ENCODE data around the gene MSRB2.

The MSRB2 gene

DNA sequence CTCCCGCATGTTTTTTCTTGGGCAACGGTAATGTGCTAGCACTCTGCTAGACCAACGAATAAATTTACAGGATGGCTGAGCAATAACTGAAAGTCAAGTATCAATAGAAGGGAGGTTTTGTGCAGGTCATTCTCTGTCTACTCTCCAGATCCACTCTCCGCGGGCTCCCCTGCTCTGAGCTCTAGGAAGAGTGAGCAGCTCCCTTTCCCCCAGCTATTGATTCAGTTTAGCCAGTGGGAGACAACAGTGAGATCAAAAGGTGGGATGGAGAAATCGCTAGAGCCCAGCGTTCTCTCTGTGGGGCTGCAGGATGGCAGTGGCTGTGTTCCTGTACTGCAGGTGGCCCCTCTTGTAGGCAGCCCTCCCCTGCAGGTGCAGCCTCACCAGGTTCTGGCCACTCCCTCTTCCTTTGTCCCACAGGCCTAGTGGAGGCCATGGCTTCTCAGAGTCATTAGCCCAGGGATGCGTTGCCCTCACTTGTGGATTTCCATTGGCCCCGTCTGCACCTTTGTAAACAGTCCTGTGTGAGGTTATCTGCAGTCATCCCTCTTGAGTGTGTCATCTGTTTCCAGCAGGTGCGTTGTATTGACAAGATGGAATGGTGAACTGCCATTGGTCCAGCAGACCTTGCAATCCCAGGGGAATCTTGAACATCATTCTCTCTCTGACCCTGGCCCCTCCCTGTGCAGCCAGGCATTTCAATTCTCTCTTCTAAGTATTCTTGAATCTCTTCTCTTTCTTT lies 11.1 kb downstream of the MSRB2 start:
- DNase-seq = no peak
- in situ Hi-C loops (cut with MboI; ENCODE audit: low pct_unique_long_range_greater_than_20kb, low sequenced_read_pairs) = no loop called here

DNA sequence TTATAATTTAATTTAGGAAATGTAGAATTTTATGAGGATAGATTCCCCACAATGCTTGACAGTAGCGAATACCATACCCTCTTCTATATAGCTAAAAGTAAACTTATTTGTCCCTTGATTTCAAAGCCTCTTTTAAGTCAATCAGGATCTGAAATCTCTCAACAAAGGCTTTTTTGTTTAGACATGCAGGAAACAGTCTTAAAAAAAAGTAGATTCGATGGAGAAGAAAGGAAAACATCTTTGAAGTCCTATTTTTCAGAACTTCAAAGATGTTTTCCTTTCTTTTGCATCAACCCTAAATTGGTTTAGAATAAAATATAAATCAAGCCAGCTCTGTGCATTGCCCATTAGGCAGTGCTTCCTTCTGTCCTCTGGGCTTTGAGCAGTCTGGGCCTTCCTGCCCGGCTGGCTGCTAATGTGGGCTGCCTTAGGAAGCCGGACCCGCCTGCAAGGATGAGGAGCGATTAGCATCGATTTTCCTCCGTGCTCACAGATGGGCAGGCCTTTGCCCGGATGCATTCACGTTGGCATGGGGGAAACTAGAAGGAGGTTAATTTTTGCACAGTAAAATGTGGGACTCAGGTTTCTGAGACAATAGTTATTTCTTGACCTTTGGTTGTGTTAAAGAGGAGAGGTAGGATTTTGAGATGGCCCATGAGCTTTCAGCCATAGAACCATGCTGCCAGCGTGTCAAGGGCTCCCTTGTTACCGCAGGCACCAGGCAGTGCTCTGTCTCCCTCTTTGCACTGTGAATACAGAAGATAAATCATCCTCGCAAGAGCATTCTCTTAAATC lies 15.5 kb downstream of the MSRB2 start:
- DNase-seq = no peak
- in situ Hi-C loops (cut with MboI; ENCODE audit: low pct_unique_long_range_greater_than_20kb, low sequenced_read_pairs) = no loop called here

DNA sequence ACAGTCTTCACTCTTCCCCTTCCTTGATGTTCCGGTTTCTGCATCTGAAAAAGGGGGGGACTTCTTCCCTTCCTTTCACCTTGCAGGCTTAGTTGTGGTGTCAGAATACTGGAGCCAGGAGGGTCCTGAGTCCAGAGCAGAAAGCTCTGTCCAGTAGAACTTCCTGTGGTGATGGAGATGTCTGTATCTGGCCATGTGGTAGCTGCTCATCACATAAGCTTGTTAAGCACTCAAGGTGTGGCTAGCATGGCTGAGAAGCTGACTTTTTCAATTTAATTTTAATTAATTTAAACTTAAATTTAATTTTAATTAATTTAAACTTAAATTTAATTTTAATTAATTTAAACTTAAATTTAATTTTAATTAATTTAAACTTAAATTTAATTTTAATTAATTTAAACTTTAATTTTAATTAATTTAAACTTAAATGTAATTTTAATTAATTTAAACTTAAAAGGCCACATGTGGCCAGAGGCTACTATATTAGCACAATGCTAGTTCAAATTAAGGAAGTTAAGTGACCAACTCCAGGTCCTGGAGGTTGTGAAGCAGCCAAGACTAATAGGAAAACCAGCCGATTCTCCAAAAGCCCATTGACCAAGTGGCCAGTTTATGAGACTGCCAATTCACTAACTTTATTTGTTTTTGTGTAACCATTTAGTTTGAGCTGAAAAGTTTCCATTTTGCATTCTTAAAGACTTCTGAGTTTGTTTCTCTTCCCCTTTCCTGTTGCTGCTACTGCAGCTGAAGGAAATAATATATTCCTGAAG lies 16.3 kb downstream of the MSRB2 start:
- in situ Hi-C loops (cut with MboI; ENCODE audit: low pct_unique_long_range_greater_than_20kb, low sequenced_read_pairs) = no loop called here
- DNase-seq = no peak

DNA sequence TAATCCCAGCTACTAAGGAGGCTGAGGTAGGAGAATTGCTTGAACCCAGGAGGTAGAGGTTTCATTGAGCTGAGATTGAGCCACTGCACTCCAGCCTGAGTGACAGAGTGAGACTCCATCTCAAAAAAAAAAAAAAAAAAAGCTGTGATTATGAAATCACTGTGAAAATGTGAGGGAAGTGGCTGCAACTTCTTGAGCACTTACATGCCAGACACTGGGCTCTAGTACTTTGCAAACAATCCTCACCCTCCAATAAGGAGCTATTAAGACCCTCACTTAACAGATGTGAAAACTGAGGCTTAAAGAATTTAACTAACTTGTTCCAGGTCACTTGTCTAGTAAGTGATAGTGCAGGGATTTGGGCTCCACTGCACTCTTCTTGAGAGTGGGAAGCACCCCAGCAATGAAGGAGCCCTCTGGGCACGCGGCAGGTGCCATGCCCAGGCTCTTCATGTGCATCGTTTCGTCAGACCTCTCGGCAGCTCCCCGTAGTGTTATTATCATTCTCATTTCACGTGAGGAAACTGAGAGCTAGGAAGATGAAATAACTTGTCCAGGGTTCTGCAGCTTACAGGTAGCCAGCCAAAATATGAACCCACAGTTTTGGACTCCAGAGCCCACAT lies 19.0 kb downstream of the MSRB2 start:
- no peak for DNase-seq
- in situ Hi-C loops (cut with MboI; ENCODE audit: low pct_unique_long_range_greater_than_20kb, low sequenced_read_pairs) = no loop called here

DNA sequence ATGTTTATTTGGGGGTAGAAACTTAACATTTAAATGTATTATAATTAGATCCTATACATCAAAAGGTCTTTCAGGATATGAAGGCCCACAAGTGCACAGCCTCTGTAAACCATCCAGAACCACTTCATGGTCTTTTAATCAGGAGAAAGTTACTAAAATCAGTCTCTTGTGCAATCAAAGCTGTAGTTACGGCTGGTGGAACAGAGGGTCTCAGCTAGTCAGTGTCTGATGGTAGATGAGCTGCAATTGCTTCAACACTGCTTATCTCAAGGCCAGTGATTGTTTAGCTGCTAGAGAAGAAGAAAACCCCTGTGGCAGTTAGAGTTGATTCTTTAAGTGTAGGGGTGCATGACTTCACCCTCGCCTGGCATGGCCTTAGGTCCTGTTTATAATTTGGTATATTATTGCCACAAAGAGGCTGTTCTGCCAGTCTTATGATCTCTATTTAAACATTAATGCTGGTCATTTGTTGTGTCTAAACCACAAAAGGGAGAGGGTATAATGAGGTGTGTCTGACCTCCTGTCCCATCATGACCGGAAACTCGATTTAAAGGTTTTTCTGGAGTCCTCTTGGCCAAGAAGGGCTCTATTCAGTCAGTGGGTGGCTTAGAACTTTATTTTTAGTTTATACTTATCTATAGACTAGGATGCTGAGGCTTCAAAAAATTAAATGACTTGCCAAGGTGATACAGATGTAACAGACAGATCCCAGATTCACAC lies 21.3 kb downstream of the MSRB2 start:
- in situ Hi-C loops (cut with MboI; ENCODE audit: low pct_unique_long_range_greater_than_20kb, low sequenced_read_pairs) = no loop called here
- DNase-seq = no peak

DNA sequence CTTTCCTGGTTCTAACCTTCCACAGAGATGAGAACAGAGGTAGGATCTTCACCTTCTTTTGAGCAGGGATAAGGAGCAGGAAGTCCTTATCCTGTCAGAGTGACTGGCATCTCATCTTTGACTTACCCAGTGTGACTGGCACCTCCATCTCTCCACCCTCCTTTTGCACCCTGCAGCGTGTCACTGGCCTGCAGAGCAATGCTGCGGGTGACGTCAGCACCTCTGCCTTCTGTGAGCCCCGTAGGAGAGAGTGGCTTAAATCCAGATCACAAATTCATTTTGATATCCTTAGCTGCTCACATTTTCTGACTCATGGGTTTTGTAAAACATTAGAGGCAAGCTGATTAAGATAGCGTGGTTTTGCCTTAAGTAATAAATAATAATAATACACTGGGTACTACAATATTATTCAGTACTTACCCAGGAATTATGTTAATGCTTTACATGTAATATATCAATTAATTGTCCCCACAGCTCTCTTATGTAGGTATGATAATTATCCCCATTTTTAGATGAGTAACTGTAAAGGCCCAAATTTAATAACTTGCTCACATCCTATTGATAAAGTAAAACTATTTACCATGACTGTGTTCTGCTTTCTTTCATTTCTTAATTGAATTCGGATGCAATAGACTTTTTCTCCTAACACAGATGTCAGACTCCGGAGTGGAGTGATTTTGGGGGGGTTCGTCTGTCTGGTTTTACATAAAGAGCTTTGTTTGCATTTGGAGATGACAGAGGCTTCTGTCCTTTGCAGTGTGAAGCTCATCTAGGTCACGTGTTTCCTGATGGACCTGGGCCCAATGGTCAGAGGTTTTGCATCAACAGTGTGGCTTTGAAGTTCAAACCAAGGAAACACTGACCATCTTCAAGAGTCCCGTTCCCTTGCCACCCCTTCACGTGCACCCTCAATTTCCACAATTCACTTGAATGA lies 24.9 kb downstream of the MSRB2 start:
- no peak for DNase-seq
- in situ Hi-C loops (cut with MboI; ENCODE audit: low pct_unique_long_range_greater_than_20kb, low sequenced_read_pairs) = no loop called here

DNA sequence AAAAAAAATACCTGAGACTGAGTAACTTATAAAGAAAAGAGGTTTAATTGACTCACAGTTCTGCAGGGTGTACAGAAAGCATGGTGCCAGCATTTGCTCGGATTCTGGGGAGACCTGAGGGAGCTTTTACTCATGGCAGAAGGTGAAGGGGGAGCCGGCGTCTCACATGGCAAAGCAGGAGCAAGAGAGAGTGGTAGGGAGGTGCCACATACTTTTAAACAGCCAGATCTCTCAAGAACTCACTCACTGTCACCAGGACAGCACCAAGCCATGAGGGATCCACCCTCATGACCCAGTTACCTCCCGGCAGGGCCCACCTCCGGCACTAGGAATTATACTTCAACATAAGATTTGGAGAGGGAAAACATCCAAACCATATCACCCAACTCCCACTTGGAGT lies 25.8 kb downstream of the MSRB2 start:
- in situ Hi-C loops (cut with MboI; ENCODE audit: low pct_unique_long_range_greater_than_20kb, low sequenced_read_pairs) = no loop called here
- no peak for DNase-seq

DNA sequence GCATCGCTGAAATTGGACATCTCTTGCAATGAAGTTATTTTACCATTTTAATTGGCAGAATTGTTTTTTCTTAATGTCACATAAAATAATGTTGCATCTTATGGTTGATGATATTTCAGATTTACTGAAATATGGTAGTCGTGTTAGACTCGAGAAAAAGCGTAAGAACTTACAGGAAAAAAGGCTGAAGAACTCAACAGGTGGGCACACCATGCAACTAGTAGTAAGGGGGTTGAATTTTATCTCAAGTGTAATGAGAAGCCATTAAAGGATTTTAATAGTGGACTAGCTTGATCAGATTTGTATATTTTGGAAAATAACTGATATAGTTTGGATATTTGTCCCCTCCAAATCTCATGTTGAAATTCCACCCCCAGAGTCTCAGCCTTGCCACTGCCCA lies 41.1 kb downstream of the MSRB2 start:
- in situ Hi-C loops (cut with MboI; ENCODE audit: low pct_unique_long_range_greater_than_20kb, low sequenced_read_pairs) = no loop called here
- no peak for DNase-seq

DNA sequence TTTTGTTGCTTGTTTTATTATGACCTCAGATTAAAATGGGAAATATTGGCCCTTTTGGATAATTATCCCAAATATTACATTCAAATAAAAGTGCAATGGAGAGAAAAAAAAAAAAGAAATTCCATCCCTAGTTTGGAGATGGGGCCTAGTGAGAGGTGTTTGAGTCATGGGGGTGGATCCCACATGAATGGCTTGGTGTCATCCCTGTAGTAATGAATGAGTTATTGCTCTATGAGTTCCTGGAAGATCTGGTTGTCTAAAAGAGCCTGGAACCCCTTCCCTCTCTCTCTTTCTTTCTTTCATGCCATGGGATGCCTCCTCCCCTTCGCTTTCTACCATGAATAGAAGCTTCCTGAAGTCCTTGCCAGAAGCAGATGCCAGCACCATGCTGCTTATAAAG lies 44.3 kb downstream of the MSRB2 start:
- no peak for DNase-seq
- in situ Hi-C loops (cut with MboI; ENCODE audit: low pct_unique_long_range_greater_than_20kb, low sequenced_read_pairs) = no loop called here

DNA sequence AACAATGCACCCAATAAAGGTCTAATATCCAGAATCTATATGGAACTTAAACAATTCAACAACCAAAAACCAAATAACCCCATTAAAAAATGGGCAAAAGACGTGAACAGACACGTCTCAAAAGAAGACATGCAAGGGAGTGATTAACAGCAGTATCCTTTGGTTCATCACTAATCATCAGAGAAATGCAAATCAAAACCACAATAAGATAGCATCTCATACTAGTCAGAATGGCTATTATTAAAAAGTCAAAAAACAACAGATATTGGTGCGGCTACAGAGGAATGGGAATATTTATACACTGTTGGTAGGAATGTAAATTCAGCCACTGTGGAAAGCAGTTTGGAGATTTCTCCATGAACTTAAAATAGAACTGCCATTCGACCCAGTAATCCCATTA lies 46.6 kb downstream of the MSRB2 start:
- no peak for DNase-seq
- in situ Hi-C loops (cut with MboI; ENCODE audit: low pct_unique_long_range_greater_than_20kb, low sequenced_read_pairs) = no loop called here

DNA sequence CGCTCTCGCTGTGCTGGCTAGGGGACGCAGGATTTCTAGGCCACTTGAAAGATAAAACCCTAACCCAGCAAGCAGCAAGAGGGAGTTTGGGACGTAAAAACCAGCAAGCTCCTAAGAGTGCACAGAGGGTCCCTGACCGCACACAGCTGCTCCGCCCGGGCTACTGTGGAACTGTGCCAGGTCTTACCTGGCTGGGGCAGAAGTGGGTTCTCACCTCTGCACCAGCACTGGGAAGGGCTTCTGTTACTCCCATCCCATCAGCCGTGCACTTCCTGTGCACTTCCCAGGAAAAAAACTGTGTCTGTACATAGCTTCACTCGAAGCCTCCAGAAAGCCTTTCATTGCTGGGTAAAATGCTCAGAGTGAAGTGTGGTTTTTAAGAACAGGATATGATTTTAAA lies 50.9 kb downstream of the MSRB2 start:
- no peak for DNase-seq
- in situ Hi-C loops (cut with MboI; ENCODE audit: low pct_unique_long_range_greater_than_20kb, low sequenced_read_pairs) = no loop called here

DNA sequence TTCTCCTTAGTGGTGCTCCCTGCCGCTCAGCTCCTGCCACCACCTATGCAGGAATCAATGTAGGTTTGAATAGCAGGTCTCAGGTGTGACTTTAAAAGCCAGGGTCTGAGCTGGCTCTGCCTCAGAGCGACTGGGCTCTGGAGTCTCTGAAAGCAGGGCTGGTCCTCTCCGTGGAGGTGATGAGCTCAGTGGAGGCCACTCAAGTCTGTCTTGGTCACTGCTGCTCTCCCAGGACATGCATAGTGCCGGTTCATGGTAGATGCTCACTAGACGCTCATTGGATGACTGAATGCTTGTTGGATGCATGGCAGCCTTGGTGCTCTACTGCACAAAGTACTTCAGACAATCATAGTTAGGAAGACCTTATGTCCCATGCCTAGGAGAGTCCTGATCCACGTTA lies 51.7 kb downstream of the MSRB2 start:
- in situ Hi-C loops (cut with MboI; ENCODE audit: low pct_unique_long_range_greater_than_20kb, low sequenced_read_pairs) = no loop called here
- no peak for DNase-seq

DNA sequence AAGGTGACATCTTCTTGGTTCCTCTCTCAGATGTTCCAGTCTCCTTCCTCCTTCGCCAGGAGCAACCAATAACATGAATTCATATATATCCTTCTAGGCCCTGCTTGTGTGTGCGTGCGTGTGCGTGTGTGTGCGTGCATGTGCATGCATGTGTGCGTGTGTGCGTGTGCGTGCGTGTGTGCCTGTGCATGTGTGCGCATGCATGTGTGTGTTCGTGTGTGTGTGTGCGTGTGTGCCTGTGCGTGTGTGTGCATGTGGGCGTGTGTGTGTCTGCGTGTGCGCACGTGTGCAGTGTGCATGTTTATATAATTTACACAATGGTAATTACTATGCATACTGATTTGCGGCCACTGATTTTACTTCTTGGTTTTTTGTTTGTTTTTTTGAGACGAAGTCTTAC lies 52.8 kb downstream of the MSRB2 start:
- no peak for DNase-seq
- in situ Hi-C loops (cut with MboI; ENCODE audit: low pct_unique_long_range_greater_than_20kb, low sequenced_read_pairs) = no loop called here

DNA sequence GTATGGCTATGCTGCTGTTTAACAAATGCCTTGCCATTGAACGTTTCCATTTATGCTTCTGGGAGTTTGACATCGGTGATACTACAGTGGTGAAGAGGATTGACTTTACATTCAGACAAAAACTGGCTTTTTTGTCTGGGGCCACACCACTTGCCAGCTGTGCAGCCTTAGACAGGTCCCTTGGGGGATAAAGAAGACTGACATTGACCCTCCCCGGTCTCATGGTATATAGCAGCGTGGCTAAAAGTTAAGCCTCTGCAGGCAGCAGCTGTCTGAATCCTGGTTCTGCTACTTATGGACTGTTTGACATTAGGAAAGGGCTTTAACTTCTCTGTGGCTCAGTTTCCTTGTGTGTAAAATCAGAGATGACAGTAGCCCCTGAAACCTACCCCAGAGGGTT lies 54.7 kb downstream of the MSRB2 start:
- in situ Hi-C loops (cut with MboI; ENCODE audit: low pct_unique_long_range_greater_than_20kb, low sequenced_read_pairs) = loop anchor here (25.0 kb wide), 1 partner anchor 137 kb away; no protein-coding TSS in a partner anchor

DNA sequence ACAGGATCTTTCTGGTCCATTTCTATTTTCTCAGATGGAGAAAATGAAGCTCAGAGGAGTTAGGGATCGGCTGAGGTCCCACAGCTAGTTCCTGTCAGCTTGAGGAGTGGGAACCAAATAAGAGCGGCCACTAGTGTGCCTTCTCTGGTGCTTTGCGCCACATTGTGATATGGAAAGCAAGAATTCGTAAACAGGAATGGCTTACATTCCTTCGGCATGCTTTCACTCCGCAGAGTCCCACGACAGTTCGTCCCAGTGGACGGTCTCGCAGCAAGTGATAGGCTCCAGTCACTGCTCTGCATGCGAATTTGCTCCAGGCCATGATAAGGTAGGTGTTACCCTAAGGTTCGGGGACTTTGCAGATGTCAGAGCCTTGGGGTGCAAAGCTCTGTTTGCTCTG lies 55.2 kb downstream of the MSRB2 start:
- no peak for DNase-seq
- in situ Hi-C loops (cut with MboI; ENCODE audit: low pct_unique_long_range_greater_than_20kb, low sequenced_read_pairs) = loop anchor here (25.0 kb wide), 1 partner anchor 137 kb away; no protein-coding TSS in a partner anchor

More for the DNA sequence above, 54.7 kb downstream of the MSRB2 start:
- DNase-seq = no peak

DNA sequence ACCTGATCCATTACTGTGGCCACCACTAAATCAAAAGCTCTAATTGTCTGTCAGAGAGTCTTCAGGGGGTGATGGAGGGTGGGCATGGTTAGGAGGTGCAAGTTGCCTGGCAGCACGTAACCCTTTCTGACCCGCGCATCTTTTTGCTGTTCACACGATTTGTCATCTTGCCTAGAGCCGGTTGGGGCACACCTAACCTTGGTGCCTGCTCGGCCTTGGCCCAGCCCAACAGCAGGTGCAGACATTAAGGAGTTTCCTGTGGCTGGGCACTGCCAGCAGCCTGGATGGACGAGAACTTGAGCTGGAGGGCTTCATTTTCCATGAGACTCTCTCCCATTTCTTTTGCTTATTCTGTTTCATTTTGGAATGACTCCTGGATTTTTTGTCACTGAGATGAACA lies 55.7 kb downstream of the MSRB2 start:
- in situ Hi-C loops (cut with MboI; ENCODE audit: low pct_unique_long_range_greater_than_20kb, low sequenced_read_pairs) = loop anchor here (25.0 kb wide), 1 partner anchor 136 kb away; no protein-coding TSS in a partner anchor
- no peak for DNase-seq

DNA sequence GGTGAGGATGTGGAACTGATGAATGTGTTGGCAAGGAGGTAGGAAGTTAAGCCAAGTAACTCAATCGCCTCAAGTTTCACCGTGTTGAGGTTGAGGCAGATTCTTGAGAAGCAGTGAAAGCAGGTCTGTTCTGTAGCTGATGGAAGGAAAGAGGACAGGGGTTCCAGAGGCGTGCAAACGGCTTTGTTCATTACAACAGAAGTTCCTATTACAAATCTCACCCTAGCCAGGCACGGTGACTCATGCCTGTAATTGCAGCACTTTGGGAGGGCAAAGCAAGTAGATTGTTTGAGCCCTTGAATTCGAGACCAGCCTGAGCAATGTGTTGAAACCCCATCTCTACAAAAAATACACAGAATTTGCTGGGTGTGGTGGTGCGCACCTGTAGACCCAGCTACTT lies 59.8 kb downstream of the MSRB2 start:
- in situ Hi-C loops (cut with MboI; ENCODE audit: low pct_unique_long_range_greater_than_20kb, low sequenced_read_pairs) = loop anchor here (25.0 kb wide), 1 partner anchor 132 kb away; no protein-coding TSS in a partner anchor
- no peak for DNase-seq

Measured in KBM-7 (cell line).